Effector CD4-positive, alpha-beta T cell (primary cell): ENCODE results near the gene MAP3K5.
A peak's percentile ranks its signal among the peaks of the same experiment; 100 is the strongest.
"Not testable (repeated sequence)": the region's sequence is repeated elsewhere in the genome, so short reads cannot be mapped to it uniquely, and the experiment has no call there.

Experiments used
- DNase-seq: peaks from one replicate; pipeline ENCODE4 v3.0.0-alpha.2; 2020

MAP3K5 gene

DNA sequence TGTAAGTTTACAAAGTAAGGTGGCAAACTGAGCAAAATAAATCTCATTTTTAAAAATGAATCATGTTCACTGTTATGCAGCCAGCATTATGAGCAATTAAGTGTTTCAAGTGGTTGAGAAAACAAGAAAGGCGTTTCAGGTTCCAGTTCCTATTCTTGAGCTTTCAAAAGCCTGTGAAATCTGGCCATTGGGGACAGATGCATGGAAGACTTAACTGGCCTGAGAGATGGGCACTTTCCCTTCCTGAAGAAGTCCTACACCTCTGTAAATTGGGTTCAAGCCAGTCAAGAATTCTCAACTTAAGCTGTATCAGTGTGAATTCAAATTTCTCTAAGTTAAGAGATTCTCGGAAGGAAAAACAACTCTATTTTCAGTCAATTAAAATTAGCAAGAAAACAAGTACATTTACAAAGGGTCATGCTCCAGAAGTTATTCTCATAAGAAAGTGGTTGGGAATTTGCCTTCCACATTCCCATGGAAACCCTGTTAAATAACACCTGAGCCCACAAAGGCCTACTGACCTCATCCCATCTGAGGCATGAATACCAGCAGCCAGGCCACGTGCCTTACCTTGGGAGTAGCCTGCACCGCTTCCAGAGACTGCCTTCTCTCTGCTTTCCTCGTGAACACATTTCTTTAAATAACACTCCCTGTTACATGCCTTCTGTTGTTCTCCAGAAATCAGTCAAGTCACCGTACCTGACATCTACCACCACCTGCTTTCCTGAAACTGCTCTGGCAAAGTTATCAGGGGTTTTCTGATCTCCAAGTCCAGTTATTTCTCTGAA is 19.4 kb downstream of the MAP3K5 start:
- DNase-seq, result no peak

DNA sequence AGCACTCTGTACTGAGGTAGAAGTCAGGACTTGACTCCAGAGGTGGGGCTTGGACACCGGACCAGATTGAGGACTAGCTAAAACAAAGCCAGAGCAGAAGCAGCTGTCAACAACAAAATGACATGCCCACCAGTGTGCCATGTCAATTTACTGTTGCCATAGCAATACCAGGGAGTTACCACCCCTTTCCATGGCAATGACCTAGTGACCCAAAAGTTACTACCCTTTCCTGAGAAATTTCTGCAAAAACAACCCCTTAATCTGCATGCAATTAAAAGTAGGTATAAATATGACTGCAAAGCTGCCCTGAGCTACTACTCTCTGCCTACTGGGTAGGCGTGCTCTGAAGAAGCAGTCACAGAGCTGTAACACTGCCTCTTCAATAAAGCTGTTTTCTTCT is 21.0 kb downstream of the MAP3K5 start:
- no peak for DNase-seq

DNA sequence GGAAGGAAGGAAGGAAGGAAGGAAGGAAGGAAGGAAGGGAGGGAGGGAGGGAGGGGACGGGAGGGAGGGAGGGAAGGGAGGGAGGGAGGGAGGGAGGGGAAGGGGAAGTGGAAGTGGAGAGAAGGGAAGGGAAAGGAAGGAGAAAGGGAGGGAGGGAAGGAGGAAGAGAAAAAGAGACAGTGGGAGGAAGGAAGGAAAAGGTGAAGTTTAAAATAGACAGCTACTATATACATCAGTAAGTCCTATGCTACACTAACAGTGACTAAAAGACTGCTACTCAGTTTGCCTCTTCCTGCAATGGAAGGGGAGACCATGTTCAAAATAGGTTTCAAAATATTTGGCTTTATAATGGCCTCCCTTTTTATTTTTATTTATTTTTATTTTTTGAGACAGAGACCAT is 22.5 kb downstream of the MAP3K5 start:
- no peak for DNase-seq

DNA sequence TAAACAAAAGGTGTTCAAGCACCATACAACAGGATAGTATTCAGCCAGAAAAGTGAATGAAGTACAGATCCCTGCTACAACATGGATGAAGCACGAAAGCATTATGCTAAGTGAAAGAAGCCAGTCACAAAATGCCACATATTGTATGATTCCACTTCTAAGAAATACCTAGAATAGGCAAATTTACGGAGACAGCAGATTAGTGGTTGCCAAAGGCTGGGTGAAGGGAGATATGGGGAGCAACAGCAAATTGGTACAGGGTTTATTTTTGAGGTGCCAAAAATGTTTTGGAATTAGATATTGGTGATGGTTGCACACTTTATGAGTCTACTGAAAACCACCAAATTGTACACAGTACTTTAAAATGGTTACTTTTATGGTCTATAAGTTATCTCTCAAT is 23.2 kb downstream of the MAP3K5 start:
- DNase-seq, result no peak

DNA sequence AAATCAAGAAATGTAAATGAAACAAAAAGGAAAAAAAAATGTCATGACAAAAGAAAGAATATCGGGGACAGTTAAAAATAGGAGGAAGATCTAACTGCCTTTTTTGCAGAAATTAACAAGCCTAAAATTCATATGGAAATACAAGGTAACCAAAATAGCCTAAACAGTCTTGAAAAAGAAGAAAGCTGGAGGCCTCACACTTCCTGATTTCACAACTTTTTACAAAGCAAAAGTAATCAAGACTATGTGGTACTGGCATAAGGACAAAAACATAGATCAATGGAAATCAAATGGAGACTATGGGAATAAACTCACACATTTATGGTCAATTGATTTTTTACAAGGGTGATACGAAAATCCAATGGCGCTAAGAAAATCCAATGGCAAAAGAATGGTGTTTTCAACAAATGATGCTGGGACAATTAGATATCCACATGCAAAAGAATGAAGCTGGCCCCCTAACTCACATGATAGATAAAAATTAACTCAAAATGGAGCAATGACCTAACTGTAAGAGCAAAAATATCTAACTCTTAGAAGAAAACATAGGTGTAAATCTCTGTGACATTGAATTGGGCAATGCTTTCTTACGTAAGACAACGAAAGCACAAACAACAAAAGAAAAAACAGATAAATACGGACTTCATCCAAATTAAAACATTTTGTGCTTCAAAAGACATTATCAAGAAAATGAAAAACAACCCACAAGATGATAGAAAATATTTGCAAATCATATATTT is 24.5 kb downstream of the MAP3K5 start:
- no peak for DNase-seq

DNA sequence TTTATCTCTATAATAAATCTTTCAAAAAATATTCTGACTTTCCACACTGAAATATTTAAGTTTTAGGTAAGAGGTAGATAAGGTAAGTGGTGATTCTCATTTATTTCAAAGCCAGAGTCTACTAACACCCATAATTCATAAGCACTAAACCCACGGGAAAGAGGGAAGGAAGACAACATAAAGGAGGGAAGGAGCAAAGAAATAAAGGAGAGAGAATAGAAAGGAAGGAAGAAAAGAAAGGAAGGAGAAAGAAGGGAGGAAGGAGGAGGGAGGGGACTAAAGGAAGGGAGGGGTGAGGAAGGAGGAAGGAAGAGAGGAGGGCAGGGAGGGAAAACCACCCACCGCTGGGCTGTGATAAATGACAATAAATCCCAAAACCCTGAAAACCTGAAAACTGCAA is 25.2 kb downstream of the MAP3K5 start:
- DNase-seq, result no peak

DNA sequence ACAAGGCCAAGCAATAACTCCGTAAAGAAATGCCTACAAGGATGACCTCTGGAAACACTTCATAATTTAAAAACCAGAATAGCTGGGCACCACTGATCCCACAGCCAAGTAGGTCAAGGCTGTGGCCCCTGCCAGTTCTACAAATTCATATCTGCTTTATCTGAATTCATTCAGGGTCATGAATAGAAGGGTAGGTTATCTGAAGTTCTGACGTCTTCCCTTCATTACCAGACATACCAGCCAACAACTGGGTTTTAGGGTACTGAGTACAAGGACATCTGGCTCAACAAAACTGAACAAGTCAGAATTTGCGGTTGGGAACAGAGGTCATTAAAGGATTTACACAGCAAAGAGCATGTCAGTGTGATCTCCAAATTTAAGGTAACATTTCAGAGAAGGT is 26.0 kb downstream of the MAP3K5 start:
- no peak for DNase-seq

DNA sequence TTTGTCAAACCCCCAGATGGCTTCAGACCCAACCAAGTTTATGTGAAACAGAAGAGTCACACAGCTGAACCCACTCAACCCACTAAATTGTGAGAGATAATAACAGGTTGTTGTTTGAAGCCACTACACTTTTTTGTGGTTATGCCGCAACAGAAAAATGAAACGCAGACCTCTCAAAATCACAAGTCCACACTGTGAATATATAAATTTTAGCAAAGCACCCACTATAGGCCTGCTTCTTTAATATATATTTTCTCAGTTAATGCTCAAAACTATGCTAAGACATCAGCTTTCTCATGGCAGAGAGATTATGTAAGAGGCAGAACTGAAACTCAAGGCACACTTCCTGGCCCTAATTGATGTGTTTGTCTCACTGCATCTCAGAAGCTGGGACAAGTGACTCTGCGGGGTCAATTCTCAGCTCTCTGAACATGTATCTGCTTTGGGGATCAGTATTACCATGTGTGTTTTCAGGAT is 27.7 kb downstream of the MAP3K5 start:
- DNase-seq, result no peak

DNA sequence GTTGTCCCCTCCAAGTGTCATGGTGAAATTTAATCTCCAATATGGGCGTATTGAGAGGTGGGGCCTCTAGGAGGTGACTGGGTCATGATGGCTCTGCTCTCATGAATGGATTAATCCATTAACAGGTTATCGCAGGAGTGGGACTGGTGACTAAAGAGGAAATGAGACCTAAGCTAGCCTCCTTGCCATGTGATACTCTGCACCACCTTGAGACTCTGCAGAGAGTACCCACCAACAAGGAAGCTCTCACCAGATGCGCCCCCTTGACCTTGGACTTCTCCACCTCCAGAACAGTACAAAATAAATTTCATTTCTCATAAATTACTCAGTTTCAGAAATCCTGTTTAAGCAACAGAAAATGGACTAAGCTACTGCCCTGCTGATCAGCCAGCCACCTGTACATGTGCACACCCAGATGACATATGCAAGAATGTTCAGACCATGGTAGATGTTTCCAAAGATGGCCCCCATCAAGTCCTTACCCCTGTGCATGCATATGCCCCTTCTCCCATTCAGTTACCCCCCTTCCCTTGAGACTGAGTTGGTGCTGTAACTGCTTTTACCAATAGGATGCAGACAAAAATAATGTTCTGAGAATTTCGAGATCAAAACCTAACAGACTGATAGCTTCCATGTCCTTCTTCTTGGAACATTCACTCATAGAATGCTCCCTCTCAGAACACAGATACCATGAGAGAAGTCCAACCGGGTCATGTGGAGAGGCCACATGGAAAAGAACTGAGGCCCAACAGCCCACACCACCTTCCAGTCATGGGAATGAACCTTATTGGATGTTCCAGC is 28.4 kb downstream of the MAP3K5 start:
- DNase-seq, result no peak

DNA sequence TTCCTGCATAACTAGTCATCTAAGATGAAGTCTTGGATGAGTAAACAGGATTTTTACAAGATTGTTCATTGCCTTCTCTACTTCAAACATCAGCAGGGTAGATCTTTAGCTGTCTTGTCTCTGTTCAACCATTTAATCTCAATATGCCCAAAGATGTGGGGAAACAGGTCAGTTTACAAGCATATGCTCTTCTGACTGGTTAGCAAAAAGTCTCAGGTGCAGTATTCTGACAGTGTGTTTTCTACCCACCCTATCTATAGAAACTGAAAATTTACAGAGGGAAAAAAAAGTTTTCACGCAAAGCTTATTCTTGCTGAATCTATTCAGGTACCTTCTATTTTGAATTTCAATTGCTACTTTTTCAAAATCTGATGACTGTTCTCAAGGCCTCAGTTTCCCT is 29.0 kb downstream of the MAP3K5 start:
- no peak for DNase-seq

DNA sequence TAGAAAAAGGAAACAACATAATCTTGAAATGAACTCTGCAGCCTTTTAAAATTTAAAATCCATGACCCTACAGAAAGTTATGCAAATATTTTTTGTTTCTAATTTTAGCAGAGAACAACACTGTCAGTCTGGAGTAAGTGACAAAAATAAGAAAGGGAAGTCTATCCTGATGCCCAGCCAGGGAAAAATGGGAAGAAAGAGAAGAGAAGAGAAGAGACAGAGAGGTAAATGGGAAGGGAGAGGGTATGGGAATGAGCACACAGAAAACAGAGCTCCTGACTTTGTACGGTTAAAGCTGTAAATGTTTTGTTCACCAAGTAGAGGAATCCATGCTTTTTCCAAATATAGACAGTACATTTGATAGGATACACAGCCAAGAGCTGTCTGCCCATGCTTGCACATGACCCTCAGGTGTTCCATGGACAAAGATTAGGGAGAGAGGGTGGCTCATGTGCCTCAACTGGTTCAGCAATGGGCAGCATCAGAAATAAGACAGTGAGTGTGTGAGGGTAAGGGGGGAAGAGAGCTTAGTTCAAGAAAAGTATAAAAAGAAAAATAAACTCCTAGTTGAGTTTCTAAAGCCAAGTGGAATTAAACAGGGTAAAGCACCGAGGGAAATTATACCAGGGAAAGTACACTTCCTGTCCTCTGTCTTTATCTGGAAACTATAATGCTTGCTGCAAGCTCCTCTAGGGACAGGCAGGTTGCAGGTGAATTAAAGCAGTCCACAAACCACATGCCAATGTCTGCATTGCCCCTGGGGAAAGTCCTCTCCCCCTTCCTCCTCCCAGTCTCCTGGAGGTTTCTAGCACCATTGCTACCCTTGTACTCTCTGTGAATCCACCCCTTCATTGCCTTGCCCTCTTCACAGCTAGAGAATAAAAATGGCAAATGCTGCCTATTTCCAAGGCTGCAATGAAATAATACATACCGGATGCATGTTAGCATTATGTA is 30.0 kb downstream of the MAP3K5 start:
- no peak for DNase-seq

DNA sequence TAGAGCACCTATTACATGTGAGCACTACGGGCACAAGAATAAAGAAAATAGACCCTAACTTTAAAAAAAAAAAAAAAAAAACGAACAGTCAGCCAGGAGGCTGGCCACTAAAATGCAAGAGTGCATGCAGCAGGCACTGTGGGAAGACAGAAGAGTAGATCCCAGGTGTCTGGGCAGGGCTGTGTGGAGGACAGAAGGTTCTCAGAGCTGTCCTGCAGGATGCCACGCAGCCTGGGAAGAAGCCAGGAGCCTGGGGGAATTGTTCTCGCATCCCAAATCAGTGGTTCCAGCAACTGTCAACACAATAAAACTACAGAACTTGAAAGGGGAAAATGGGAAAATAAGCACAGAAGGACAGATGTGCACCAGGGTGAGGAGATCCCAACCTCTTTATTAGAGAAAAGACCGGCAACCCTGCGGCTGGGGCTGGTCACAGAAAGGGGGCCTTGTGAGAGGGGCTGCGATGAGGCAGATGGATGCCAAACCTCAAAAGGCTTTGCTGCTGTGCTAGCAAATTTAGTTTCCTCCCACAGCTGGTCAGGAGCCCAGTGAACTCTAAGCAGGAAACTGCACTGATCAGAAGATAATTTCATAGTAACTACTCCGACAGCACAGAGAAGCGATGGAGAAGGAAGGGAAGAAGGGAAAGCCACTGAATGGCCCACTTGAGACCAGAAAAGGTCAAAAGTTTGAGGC is 30.9 kb downstream of the MAP3K5 start:
- no peak for DNase-seq

DNA sequence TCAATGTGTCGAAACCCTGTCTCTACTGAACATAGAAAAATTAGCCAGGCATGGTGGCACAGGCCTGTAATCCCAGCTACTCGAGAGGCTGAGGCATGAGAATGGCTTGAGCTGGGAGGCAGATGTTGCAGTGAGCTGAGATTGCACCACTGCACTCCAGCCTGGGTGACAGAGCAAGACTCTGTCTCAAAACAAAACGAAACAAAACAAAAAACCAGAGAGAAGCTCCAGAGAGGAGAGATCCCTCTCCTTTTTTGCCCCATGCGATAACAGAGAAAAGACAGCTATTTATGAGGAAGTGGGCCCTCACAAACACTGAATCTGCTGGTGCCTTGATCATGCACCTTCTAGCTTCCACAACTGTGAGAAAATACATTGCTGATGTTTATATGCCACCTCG is 31.5 kb downstream of the MAP3K5 start:
- not testable (repeated sequence) for DNase-seq

DNA sequence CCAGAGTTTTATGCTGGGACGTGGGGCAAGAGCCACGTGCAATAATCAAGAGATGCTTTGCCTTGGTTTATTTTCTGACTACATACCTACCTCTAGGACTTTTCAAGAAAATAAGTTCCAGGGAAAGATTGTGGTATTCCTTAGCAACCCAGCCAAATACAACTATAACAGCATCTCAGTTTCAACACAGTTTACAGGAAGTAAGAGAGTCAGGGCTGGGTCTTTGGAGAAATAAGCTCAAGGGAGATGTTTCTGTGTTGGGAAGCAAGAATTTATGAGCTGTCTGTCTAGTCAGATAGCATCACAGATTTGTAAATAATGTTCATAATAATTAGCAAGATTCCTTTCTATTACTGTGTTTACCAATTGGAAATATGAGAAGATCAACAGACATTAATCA is 35.1 kb downstream of the MAP3K5 start:
- DNase-seq, result no peak

DNA sequence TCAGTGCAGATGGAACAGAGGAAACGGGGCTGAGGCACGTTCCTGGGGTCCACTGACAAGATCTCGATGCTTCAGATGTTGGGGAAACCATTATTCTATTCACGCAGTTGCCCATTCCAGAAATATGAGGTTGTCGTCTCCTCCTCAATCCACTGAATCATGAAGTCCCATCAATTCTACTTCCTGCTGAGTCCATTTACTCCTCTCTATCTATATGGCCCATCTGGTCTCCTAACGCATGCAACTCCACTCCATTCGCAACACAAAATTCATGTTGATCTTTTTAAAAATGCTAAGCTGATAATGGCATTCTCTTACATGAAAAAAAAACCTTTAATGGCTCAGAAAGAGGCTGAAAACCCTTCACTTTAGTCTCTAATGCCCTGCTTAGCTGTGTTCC is 37.5 kb downstream of the MAP3K5 start:
- no peak for DNase-seq

DNA sequence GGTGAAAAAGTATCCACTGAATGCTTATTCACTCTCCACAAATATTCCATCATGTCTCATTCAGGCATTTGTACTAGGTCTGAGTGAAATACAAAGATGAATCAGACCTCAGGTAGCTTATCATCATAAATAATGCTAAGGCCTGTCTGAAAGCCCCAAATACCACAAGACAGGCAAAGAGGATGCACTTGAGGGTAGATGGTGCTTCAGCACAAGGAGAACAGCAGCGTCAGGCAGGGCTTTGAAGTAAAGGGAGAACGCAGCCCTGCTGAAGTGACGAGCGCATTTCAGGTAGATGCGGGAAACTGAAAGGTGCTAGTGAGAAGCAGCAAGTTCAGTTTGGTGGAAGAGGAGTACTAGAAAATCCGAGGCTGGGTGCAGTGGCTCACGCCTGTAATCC is 38.7 kb downstream of the MAP3K5 start:
- peak; percentile 70 for DNase-seq

DNA sequence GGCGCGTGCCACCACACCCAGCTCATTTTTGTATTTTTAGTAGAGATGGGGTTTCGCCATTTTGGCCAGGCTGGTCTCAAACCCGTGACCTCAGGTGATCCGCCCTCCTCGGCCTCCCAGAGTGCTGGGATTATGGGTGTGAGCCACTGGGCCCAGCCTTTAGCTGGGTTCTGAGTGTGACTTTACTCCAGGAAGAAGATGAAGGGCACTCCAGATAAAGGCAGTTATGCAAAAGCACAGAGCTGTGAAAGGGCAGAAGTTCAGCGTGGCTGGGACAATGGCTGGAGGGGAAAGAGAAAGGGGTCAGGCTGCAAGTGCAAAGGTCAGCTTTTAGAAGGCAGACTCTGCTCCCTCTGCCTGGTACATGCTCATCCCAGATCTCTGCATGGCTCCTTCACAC is 39.7 kb downstream of the MAP3K5 start:
- no peak for DNase-seq

DNA sequence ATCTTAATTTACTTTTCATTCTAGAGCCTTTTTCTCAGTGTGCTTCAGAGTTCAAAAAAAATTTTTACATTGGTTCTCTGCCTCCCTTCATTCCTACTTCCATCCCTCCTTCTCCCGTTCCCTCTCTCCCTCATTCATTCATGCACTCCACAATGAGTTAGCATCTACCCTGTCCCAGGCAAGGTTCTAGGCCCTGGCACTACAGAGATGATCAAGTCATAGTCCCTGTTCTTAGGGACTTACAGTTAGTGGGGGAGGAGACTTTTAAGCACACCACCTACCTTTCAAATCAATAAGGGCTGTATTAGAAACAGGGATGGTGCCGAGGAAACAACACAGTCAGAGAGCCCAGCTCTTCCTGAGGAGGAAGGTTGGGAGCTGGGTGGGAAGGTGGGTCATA is 40.3 kb downstream of the MAP3K5 start:
- DNase-seq, result no peak

DNA sequence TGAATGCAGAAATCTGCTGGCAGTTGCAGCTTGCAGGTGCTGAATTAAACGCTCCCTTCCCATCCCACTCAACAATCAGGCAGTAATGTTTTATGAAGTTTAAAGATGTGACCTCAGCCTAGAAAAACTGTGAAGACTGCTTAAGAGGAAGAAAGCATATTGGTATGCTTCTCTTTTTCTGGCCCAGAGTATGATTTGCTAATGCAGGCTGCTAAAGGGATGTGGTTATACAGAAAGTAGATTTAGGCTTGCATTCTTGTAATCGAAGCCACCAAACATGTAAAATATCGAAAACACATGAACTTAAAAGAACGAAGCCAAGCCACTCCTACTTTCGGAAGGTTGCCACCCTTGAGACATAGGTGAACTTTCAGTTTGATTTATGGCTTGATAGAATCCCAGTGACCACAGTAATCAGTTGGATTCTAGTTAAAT is 40.7 kb downstream of the MAP3K5 start:
- no peak for DNase-seq

DNA sequence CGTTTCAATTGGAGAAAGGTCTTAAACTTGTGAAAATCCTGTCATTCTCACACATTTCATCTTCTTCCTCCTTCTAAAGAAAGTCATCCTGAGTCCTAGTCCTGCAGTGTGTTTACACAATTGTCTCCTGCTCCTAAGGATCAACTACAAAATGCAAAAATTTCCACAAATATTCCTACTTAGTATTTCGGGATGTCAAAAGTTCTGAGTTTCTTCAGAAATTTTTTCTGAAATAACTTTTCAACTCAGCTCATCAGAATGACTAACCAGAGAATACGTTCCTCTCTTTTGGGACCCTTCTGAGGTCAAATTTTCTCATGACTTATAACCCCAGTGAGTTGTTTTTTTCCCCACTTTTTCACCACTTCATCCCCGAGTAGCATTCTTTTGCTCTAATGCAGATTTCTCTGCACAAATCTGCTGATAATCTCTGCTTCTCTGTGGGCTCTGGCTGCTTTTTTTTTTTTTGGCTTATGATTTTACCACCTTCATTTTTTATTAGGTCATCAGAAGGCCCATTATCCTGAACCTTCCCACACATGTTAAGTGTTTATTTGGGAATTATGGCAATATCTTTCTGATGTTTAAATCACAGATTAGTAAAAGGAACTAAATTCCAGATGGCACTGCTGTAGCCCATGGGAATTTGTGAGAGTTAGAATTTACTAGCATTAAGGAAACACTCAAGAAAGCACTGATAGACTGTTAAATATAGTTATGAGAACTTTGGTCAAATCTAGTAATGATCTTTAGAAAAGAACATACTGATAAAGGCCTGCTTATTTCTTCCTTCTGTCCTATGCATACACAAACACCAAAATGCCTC is 41.4 kb downstream of the MAP3K5 start:
- DNase-seq, result no peak
